ENCODE results near the gene GALNT17.

GRCh38 chr7:71721742-71722141 is 589.8 kb downstream of the GALNT17 start:
- TF ChIP-seq CTCF (conservative IDR thresholded peaks at IDR 0.05; ENCODE audit: low read depth, low read length) (no peak), EZH2 (IDR thresholded peaks at IDR 0.05; ENCODE audit: borderline replicate concordance, low read depth, low read length, poor library complexity, severe bottlenecking) (no peak)

Measured in A673 (cell line).